Vagina (tissue), 2 donors: ENCODE measurements around the gene CCNH. TPM values are rescaled to one million over a fixed set of nuclear protein-coding genes. Genes with fewer than 3 reads are reported as not detected.

Source experiments
- DNase-seq, 2 donors: peaks; one replicate each; pipeline ENCODE4 v3.0.0-alpha.2; 2017; ENCODE audit errors: extremely low spot score in 2 of 2
- H3K27ac ChIP-seq: fragments of 200-600 bp; sonication (generic); one replicate; pipeline ENCODE4 v1.5.1; 2019
- H3K27me3 ChIP-seq: fragments of 200-600 bp; sonication (generic); one replicate; pipeline ENCODE4 v1.5.1; 2019
- H3K36me3 ChIP-seq, 2 donors: fragments of 200-600 bp; sonication (generic); one replicate each; pipeline ENCODE4 v1.5.1; 2017 to 2019
- H3K4me1 ChIP-seq: fragments of 200-600 bp; sonication (generic); one replicate; pipeline ENCODE4 v1.5.1; 2019
- H3K4me3 ChIP-seq, 2 donors: fragments of 200-600 bp; sonication (generic); 1 replicate in 1 of 2; 2 replicates in 1 of 2; pipeline ENCODE4 v1.5.1; 2016 to 2019
- H3K9me3 ChIP-seq: fragments of 200-600 bp; sonication (generic); one replicate; pipeline ENCODE4 v1.5.1; 2019
- CTCF ChIP-seq, 3 experiments: fragments of 450-650 bp in 2 of 3; fragments of 200-600 bp in 1 of 3; sonication (generic) in 1 of 3; IDR thresholded peaks; one replicate each; pipeline ENCODE4 v1.5.1; 2017 to 2019; ENCODE audit warnings: antibody characterized with exemption in 3 of 3, mild to moderate bottlenecking in 2 of 3, moderate library complexity in 2 of 3
- POLR2A ChIP-seq, 2 donors: fragments of 450-650 bp; IDR thresholded peaks; one replicate each; pipeline ENCODE4 v1.6.1; 2017; ENCODE audit warnings: antibody characterized with exemption in 2 of 2, mild to moderate bottlenecking in 2 of 2, moderate library complexity in 2 of 2
- POLR2AphosphoS5 ChIP-seq, 2 donors: sonication (generic); formaldehyde crosslinking; IDR thresholded peaks; one replicate each; pipeline ENCODE4 v1.9.0; 2017; ENCODE audit warnings: antibody characterized with exemption in 2 of 2, mild to moderate bottlenecking in 2 of 2, low read depth in 1 of 2; ENCODE audit not compliant: insufficient read depth in 1 of 2
- intact Hi-C: fragments of 100-400 bp; cut with DNase I; formaldehyde crosslinking; loops from one replicate; pipeline ENCODE4 v1.15.1; 2023
- total RNA-seq: library from RNA; depleted of rRNA; stranded (reverse); fragments of >200 nt; gene quantifications from one replicate; pipeline ENCODE4 v1.2.3, GENCODE V29; 2016

CCNH gene
- total RNA-seq, 1 donor from 2014 or later = 112 TPM

GRCh38 chr5:87432460-87432859 lies 19.7 kb upstream of the CCNH start:
- intact Hi-C loops = no loop called here

DNA sequence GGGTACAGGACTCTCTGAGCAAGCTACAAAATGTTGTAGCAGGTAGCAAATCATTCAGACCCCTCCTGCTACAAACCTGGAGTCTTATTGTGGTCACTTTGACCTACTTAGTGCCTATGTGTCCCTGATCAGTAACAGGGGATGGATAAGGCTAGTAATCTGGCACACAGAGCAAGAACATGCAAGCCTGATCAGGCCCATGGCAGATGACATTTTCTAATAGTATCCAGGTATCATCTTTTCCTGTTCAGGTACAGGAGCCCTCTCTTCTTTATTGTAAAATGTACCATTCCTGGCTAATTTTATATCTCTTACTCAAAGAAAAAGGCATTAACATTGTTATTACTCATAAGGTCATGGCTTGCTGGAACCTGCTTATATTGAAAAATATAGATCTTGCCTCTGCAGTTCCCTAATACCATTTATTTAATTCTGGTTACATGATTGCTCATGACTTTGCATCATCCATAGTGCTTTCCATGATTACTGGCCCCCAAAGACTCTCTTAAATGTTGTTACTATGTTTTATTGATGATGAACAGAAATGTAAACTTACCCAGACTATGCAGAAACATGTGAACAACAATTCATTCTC lies 18.2 kb upstream of the CCNH start:
- Histone ChIP-seq H3K27ac (no peak overlapping the region), H3K4me1 (no peaks in the 10 kb centered on the region), H3K4me3 (no peak overlapping the region), H3K36me3 (no peaks in the 10 kb centered on the region), H3K27me3 (no peaks in the 10 kb centered on the region), H3K9me3 (no peaks in the 10 kb centered on the region)
- intact Hi-C loops = no loop called here
- no peak for DNase-seq
- TF ChIP-seq POLR2AphosphoS5 (IDR thresholded peaks at IDR 0.05; ENCODE audit: insufficient read depth in 1 of 2, low read depth in 1 of 2) (no peak), POLR2A (IDR thresholded peaks at IDR 0.05) (no peak), CTCF (IDR thresholded peaks at IDR 0.05) (no peak)

More at GRCh38 chr5:87432460-87432859, 19.7 kb upstream of the CCNH start:
- H3K9me3 ChIP-seq = no peaks in the 10 kb centered on the region
- H3K4me3 ChIP-seq = no peak overlapping the region
- H3K27me3 ChIP-seq = no peaks in the 10 kb centered on the region
- no peak for TF ChIP-seq CTCF (IDR thresholded peaks at IDR 0.05)
- TF ChIP-seq POLR2AphosphoS5 (IDR thresholded peaks at IDR 0.05; ENCODE audit: insufficient read depth in 1 of 2, low read depth in 1 of 2) = no peak
- TF ChIP-seq POLR2A (IDR thresholded peaks at IDR 0.05) = no peak
- H3K36me3 ChIP-seq = no peaks in the 10 kb centered on the region
- H3K4me1 ChIP-seq = no peaks in the 10 kb centered on the region
- no peak overlapping the region for H3K27ac ChIP-seq
- DNase-seq = no peak

GRCh38 chr5:87423755-87424154 lies 11.0 kb upstream of the CCNH start:
- no peaks in the 10 kb centered on the region for H3K27me3 ChIP-seq
- H3K4me1 ChIP-seq = no peaks in the 10 kb centered on the region
- no peak for DNase-seq
- no peak overlapping the region for H3K4me3 ChIP-seq
- TF ChIP-seq POLR2AphosphoS5 (IDR thresholded peaks at IDR 0.05; ENCODE audit: insufficient read depth in 1 of 2, low read depth in 1 of 2) = no peak
- TF ChIP-seq CTCF (IDR thresholded peaks at IDR 0.05) = no peak
- TF ChIP-seq POLR2A (IDR thresholded peaks at IDR 0.05) = no peak
- no peaks in the 10 kb centered on the region for H3K9me3 ChIP-seq
- intact Hi-C loops = no loop called here
- no peaks in the 10 kb centered on the region for H3K36me3 ChIP-seq
- H3K27ac ChIP-seq = no peak overlapping the region

DNA sequence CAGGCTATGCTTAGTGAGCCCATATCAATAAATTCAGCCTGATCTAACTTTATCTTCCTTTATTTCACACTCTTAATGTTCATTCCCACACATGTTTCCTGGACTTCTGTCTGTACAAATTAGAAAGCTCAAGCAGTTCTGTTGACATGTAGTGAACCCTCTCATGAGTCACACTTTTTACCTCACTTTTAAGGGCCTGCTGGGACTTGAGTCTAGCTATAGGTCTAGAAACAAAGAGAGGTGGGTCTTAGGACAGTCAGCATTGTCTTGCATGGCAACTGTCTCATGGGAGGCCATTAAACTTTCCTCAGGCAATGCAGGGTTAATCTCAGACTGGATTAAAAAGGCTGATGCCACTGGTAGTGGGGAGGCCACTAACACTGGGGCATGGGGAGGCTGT lies 8.6 kb upstream of the CCNH start:
- H3K36me3 ChIP-seq = no peaks in the 10 kb centered on the region
- H3K9me3 ChIP-seq = no peaks in the 10 kb centered on the region
- no peak for TF ChIP-seq POLR2AphosphoS5 (IDR thresholded peaks at IDR 0.05; ENCODE audit: insufficient read depth in 1 of 2, low read depth in 1 of 2)
- no peak for TF ChIP-seq CTCF (IDR thresholded peaks at IDR 0.05)
- TF ChIP-seq POLR2A (IDR thresholded peaks at IDR 0.05) = no peak
- H3K27ac ChIP-seq = no peak overlapping the region
- no peaks in the 10 kb centered on the region for H3K4me1 ChIP-seq
- H3K4me3 ChIP-seq = no peak overlapping the region
- DNase-seq = no peak
- no peaks in the 10 kb centered on the region for H3K27me3 ChIP-seq
- intact Hi-C loops = no loop called here

DNA sequence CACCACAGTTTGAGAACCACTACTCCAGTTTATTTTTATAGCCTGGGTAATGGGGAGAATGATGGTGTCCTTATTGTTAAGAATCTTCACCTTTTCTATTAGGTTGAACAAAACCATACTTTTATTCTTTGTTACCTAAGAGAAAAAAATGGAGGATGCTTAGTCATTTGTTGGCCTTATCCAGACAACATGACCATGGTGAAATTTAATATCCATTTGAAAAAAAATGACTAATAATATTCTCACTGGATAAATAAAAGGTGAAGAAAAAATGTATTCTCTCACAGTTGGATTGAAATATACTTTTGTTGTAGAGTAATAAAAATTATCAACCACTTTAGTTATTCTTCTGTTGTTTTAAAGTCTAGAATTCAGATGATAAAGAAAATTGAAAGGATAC lies 5.8 kb upstream of the CCNH start:
- no peaks in the 10 kb centered on the region for H3K9me3 ChIP-seq
- no peak overlapping the region for H3K27ac ChIP-seq
- no peak for DNase-seq
- intact Hi-C loops = no loop called here
- peaks cover under 1% of the 10 kb centered on the region for H3K4me1 ChIP-seq
- H3K27me3 ChIP-seq = no peaks in the 10 kb centered on the region
- no peak overlapping the region for H3K4me3 ChIP-seq
- no peak for TF ChIP-seq CTCF (IDR thresholded peaks at IDR 0.05)
- H3K36me3 ChIP-seq = no peaks in the 10 kb centered on the region
